ENCODE data around the gene KCNT2. TPM values are rescaled to one million over a fixed set of nuclear protein-coding genes. Genes with fewer than 3 reads are reported as not detected.

Gene KCNT2
- total and polyA plus RNA-seq, 2 donors (not counting 3 experiments of a cell fraction or from before 2014, with no cell fraction given), result 0.46 to 1.6 TPM

DNA sequence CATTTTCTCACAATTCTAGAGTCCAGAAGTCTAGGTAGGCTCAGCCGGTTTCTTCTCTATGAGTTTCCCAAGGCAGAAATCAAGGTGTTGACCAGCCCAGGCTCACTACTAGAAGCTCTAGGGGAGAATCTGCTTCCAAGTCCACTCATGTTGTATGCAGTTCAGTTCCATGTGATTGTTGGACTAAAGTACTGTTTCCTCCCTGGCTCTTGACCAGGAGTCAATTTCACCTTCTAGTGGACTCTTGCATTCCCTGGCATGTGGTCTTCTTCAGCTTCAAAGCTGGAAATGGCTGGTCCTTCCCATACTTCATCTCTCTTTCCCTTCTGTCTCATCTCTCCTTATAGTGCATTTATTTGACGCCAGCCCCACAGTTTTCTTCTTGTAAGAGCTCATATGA lies 153.4 kb downstream of the KCNT2 start:
- CTCF ChIA-PET, result no interaction called here
- POLR2A ChIA-PET, result no interaction called here
- intact Hi-C loops (cut with micrococcal nuclease), result no loop called here
- no peak for DNase-seq (ENCODE audit: low read depth, low spot score)
- no peaks in the 10 kb centered on the region for H3K79me2 ChIP-seq (ENCODE audit: control insufficient read depth, insufficient read depth, low read length)
- H3K4me3 ChIP-seq (replicated peaks in 1 of 3; ENCODE audit: insufficient read depth in 1 of 3, low read depth in 1 of 3, low read length in 3 of 3), result no peak overlapping the region
- H3K4me1 ChIP-seq (ENCODE audit: control insufficient read depth, extremely low read depth, insufficient read depth, low read length), result no peaks in the 10 kb centered on the region
- H3K27me3 ChIP-seq (ENCODE audit: control insufficient read depth in 2 of 2, insufficient read depth in 2 of 2, low read length in 2 of 2), result no peaks in the 10 kb centered on the region
- no TSS peak for BruUV-seq (replicated peaks)
- dilution Hi-C loops (cut with MboI; ENCODE audit: extremely low pct_ligation_motif_present, low sequenced_read_pairs), result no loop called here
- no peaks in the 10 kb centered on the region for H4K20me1 ChIP-seq (replicated peaks; ENCODE audit: control insufficient read depth, extremely low read depth, insufficient read depth, low read length)
- H3K27ac ChIP-seq (ENCODE audit: insufficient read depth, low read depth, low read length), result no peak overlapping the region
- no peak overlapping the region for H3K9ac ChIP-seq (replicated peaks; ENCODE audit: extremely low read depth, insufficient read depth, low read length)
- no peak for TF ChIP-seq POLR2A (IDR thresholded peaks at IDR 0.05; ENCODE audit: low read depth, low read length)
- no peak for TF ChIP-seq JUN (IDR thresholded peaks at IDR 0.05; ENCODE audit: borderline replicate concordance, insufficient read depth, insufficient read length, low read depth)
- no peak for TF ChIP-seq MYC (IDR thresholded peaks at IDR 0.05; ENCODE audit: low read depth, low read length)
- no peak for TF ChIP-seq FOS (IDR thresholded peaks at IDR 0.05; ENCODE audit: borderline replicate concordance, insufficient read depth, low read length)
- TF ChIP-seq POLR2AphosphoS5 (IDR thresholded peaks at IDR 0.05; ENCODE audit: insufficient read depth, low read depth, low read length), result no peak
- no peak for TF ChIP-seq GATA2 (IDR thresholded peaks at IDR 0.05; ENCODE audit: insufficient read depth, insufficient read length, low read depth, low read length)
- TF ChIP-seq, protein P1, sequence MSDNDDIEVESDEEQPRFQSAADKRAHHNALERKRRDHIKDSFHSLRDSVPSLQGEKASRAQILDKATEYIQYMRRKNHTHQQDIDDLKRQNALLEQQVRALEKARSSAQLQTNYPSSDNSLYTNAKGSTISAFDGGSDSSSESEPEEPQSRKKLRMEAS (IDR thresholded peaks at IDR 0.05; ENCODE audit: insufficient read depth, insufficient read length), result no peak
- no peak for TF ChIP-seq EZH2 (IDR thresholded peaks at IDR 0.05; ENCODE audit: borderline replicate concordance, low read depth, low read length, severe bottlenecking)
- TF ChIP-seq, protein P2, sequence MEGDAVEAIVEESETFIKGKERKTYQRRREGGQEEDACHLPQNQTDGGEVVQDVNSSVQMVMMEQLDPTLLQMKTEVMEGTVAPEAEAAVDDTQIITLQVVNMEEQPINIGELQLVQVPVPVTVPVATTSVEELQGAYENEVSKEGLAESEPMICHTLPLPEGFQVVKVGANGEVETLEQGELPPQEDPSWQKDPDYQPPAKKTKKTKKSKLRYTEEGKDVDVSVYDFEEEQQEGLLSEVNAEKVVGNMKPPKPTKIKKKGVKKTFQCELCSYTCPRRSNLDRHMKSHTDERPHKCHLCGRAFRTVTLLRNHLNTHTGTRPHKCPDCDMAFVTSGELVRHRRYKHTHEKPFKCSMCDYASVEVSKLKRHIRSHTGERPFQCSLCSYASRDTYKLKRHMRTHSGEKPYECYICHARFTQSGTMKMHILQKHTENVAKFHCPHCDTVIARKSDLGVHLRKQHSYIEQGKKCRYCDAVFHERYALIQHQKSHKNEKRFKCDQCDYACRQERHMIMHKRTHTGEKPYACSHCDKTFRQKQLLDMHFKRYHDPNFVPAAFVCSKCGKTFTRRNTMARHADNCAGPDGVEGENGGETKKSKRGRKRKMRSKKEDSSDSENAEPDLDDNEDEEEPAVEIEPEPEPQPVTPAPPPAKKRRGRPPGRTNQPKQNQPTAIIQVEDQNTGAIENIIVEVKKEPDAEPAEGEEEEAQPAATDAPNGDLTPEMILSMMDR (IDR thresholded peaks at IDR 0.05; ENCODE audit: extremely low read depth in 1 of 2, insufficient read depth in 1 of 2, low read depth in 1 of 2, low read length in 2 of 2), result no peak
- H2AFZ ChIP-seq (ENCODE audit: low read depth, low read length), result no peak overlapping the region
- no peak overlapping the region for H3K4me2 ChIP-seq (ENCODE audit: insufficient read depth, low read length)
- H3K9me3 ChIP-seq (replicated peaks; ENCODE audit: control insufficient read depth, insufficient read depth, low read length), result no peaks in the 10 kb centered on the region
- FAIRE-seq, result no peak
- no peaks in the 10 kb centered on the region for H3K36me3 ChIP-seq (ENCODE audit: control insufficient read depth in 2 of 2, extremely low read depth in 1 of 2, insufficient read depth in 2 of 2, low read length in 2 of 2)
- H3K9me1 ChIP-seq (replicated peaks; ENCODE audit: control insufficient read depth, extremely low read depth, insufficient read depth, low read length), result no peaks in the 10 kb centered on the region
